ENCODE results near the gene CCDC102A. TPM values are rescaled to one million over a fixed set of nuclear protein-coding genes. Genes with fewer than 3 reads are reported as not detected.
A peak's percentile ranks its signal among the peaks of the same experiment; 100 is the strongest.

CCDC102A gene
- total and polyA plus RNA-seq, 2 donors (not counting 3 experiments of a cell fraction or from before 2014, with no cell fraction given): 7.8 to 12.2 TPM

- peaks cover 25% of the 10 kb centered on the region for H3K4me1 ChIP-seq (ENCODE audit: control insufficient read depth, extremely low read depth, insufficient read depth, low read length)
- no peak for TF ChIP-seq FOS (IDR thresholded peaks at IDR 0.05; ENCODE audit: borderline replicate concordance, insufficient read depth, low read length)
- no peak for TF ChIP-seq MYC (IDR thresholded peaks at IDR 0.05; ENCODE audit: low read depth, low read length)
- TF ChIP-seq CTCF (IDR thresholded peaks at IDR 0.05; ENCODE audit: extremely low read depth in 1 of 2, insufficient read depth in 1 of 2, low read depth in 1 of 2, low read length in 2 of 2): peak in 1 of 2 donors; percentile 16
- no peak for TF ChIP-seq POLR2A (IDR thresholded peaks at IDR 0.05; ENCODE audit: low read depth, low read length)
- no peak for TF ChIP-seq GATA2 (IDR thresholded peaks at IDR 0.05; ENCODE audit: insufficient read depth, insufficient read length, low read depth, low read length)
- no peak for TF ChIP-seq MAX (IDR thresholded peaks at IDR 0.05; ENCODE audit: insufficient read depth, insufficient read length)
- no peak for TF ChIP-seq EZH2 (IDR thresholded peaks at IDR 0.05; ENCODE audit: borderline replicate concordance, low read depth, low read length, severe bottlenecking)
- peak; percentile 20 for TF ChIP-seq POLR2AphosphoS5 (IDR thresholded peaks at IDR 0.05; ENCODE audit: insufficient read depth, low read depth, low read length)
- TF ChIP-seq JUN (IDR thresholded peaks at IDR 0.05; ENCODE audit: borderline replicate concordance, insufficient read depth, insufficient read length, low read depth): no peak
- FAIRE-seq (peak; percentile 73), DNase-seq (ENCODE audit: low read depth, low spot score) (peak; percentile 87)
- ChIA-PET CTCF (interaction anchor here (1.1 to 2.5 kb wide), 4 partner anchors 11 to 118 kb away, joined by 3 to 8 read pairs (median 6); partner anchors contain the start of gene POLR2C), POLR2A (no interaction called here)
- H4K20me1 ChIP-seq (replicated peaks; ENCODE audit: control insufficient read depth, extremely low read depth, insufficient read depth, low read length): no peaks in the 10 kb centered on the region
- peak overlapping the region; percentile 66 for H3K9ac ChIP-seq (replicated peaks; ENCODE audit: extremely low read depth, insufficient read depth, low read length)
- no TSS peak for BruUV-seq (replicated peaks)
- peak overlapping the region; percentile 80 to 82 (median 80) for H3K4me3 ChIP-seq (replicated peaks in 1 of 3; ENCODE audit: insufficient read depth in 1 of 3, low read depth in 1 of 3, low read length in 3 of 3)
- intact Hi-C loops (cut with micrococcal nuclease) (loop anchor here (2.0 kb wide), 1 partner anchor 49 kb away; the partner anchor contains the start of gene DOK4), dilution Hi-C loops (cut with MboI; ENCODE audit: extremely low pct_ligation_motif_present, low sequenced_read_pairs) (no loop called here)
- H2AFZ ChIP-seq (ENCODE audit: low read depth, low read length): peak overlapping the region; percentile 95
- H3K27me3 ChIP-seq (ENCODE audit: control insufficient read depth in 2 of 2, insufficient read depth in 2 of 2, low read length in 2 of 2): peaks cover 3 to 24% of the 10 kb centered on the region in 2 experiments
- no peaks in the 10 kb centered on the region for H3K79me2 ChIP-seq (ENCODE audit: control insufficient read depth, insufficient read depth, low read length)
- H3K36me3 ChIP-seq (ENCODE audit: control insufficient read depth in 2 of 2, extremely low read depth in 1 of 2, insufficient read depth in 2 of 2, low read length in 2 of 2): no peaks in the 10 kb centered on the region
- no peaks in the 10 kb centered on the region for H3K9me3 ChIP-seq (replicated peaks; ENCODE audit: control insufficient read depth, insufficient read depth, low read length)
- peak overlapping the region; percentile 89 for H3K4me2 ChIP-seq (ENCODE audit: insufficient read depth, low read length)
- peak overlapping the region; percentile 18 for H3K27ac ChIP-seq (ENCODE audit: insufficient read depth, low read depth, low read length)
- H3K9me1 ChIP-seq (replicated peaks; ENCODE audit: control insufficient read depth, extremely low read depth, insufficient read depth, low read length): no peaks in the 10 kb centered on the region
These were observed 578 bp downstream of the CCDC102A start for GRCh38 chr16:57535680-57536305.

Measured in endothelial cell of umbilical vein (primary cell).